H1 (cell line): ENCODE measurements around the gene HLA-DMB. TPM values are rescaled to one million over a fixed set of nuclear protein-coding genes. Genes with fewer than 3 reads are reported as not detected.
A peak's percentile ranks its signal among the peaks of the same experiment; 100 is the strongest.

Experiments used
- CTCF ChIA-PET: fragments of 300-600 bp; sonication (Branson Sonifier 250); formaldehyde crosslinking; loops from one replicate; lab custom pipeline; 2021; ENCODE audit not compliant: partially characterized antibody; lab: Charles Lee
- POLR2A ChIA-PET: fragments of 300-600 bp; sonication (Branson Sonifier 250); formaldehyde crosslinking; loops from one replicate; lab custom pipeline; 2021; ENCODE audit warnings: inconsistent platforms; ENCODE audit not compliant: partially characterized antibody; lab: Charles Lee
- DNase-seq, 2 experiments: peaks; one replicate each; pipeline versions ENCODE4 v3.0.0 to v3.0.0-alpha.2; 2010 to 2022; ENCODE audit warnings: low spot score in 2 of 2, low read depth in 1 of 2, mixed read lengths in 1 of 2
- FAIRE-seq: peaks from 2 replicates; lab custom pipeline; 2011; peaks lifted over from hg19 to GRCh38; lab: Jason Lieb, UNC
- H2AFZ ChIP-seq: 2 replicates; pipeline ENCODE4 v1.8.1; 2012; ENCODE audit warnings: low read length, inconsistent platforms
- H2AK5ac ChIP-seq: 2 replicates; pipeline ENCODE4 v1.6.1; 2013; ENCODE audit warnings: low read depth, low read length
- H2BK120ac ChIP-seq: replicated peaks from 2 replicates; pipeline ENCODE3; 2013; ENCODE audit warnings: low read depth, low read length, inconsistent platforms
- H2BK12ac ChIP-seq: 2 replicates; pipeline ENCODE4 v1.6.1; 2013; ENCODE audit warnings: low read depth, low read length
- H2BK15ac ChIP-seq: 2 replicates; pipeline ENCODE4 v1.6.1; 2013; ENCODE audit warnings: low read length
- H2BK20ac ChIP-seq: 2 replicates; pipeline ENCODE4 v1.6.1; 2013; ENCODE audit warnings: low read length
- H2BK5ac ChIP-seq: 2 replicates; pipeline ENCODE4 v1.6.1; 2013; ENCODE audit warnings: low read depth, low read length
- H3K14ac ChIP-seq: 2 replicates; pipeline ENCODE4 v1.6.1; 2013; ENCODE audit warnings: inconsistent platforms; ENCODE audit not compliant: insufficient read length
- H3K18ac ChIP-seq: 2 replicates; pipeline ENCODE4 v1.6.1; 2013; ENCODE audit warnings: low read length; ENCODE audit errors: extremely low read depth
- H3K23ac ChIP-seq: 2 replicates; pipeline ENCODE4 v1.6.1; 2013; ENCODE audit warnings: inconsistent platforms; ENCODE audit not compliant: insufficient read length
- H3K23me2 ChIP-seq: 2 replicates; pipeline ENCODE4 v1.6.1; 2013; ENCODE audit warnings: low read depth, low read length
- H3K27ac ChIP-seq: 2 replicates; pipeline ENCODE4 v1.6.1; 2011; ENCODE audit warnings: low read depth, low read length, inconsistent platforms
- H3K27me3 ChIP-seq, 4 experiments: replicated peaks in 1 of 4; 1 replicate in 1 of 4; 2 replicates in 3 of 4; pipeline versions ENCODE4 v1.6.1 to v1.8.1; 2011 to 2013; ENCODE audit warnings: low read length in 3 of 4, mild to moderate bottlenecking in 3 of 4, inconsistent platforms in 2 of 4, mixed read lengths in 2 of 4, moderate library complexity in 1 of 4; ENCODE audit not compliant: control insufficient read depth in 3 of 4, insufficient read depth in 3 of 4; ENCODE audit errors: extremely low read depth in 1 of 4
- H3K36me3 ChIP-seq, 4 experiments: 2 replicates each; pipeline versions ENCODE4 v1.6.1 to v1.8.1; 2011 to 2013; ENCODE audit warnings: mild to moderate bottlenecking in 4 of 4, low read length in 3 of 4, moderate library complexity in 2 of 4, control low read depth in 1 of 4, inconsistent platforms in 1 of 4; ENCODE audit not compliant: insufficient read depth in 4 of 4, control insufficient read depth in 2 of 4
- H3K4ac ChIP-seq: replicated peaks from 2 replicates; pipeline ENCODE3; 2013; ENCODE audit warnings: low read length, low read depth, mixed read lengths, inconsistent platforms; ENCODE audit not compliant: insufficient read length
- H3K4me1 ChIP-seq, 4 experiments: replicated peaks in 1 of 4; 1 replicate in 1 of 4; 2 replicates in 3 of 4; pipeline versions ENCODE4 v1.6.1 to v1.8.1; 2011 to 2013; ENCODE audit warnings: low read length in 3 of 4, inconsistent platforms in 2 of 4, mixed read lengths in 1 of 4; ENCODE audit not compliant: insufficient read depth in 4 of 4, control insufficient read depth in 3 of 4
- H3K4me2 ChIP-seq, 2 experiments: 2 replicates each; pipeline versions ENCODE4 v1.6.1 to v1.8.1; 2011 to 2013; ENCODE audit warnings: low read depth in 2 of 2, low read length in 2 of 2, control low read depth in 1 of 2, inconsistent platforms in 1 of 2, mild to moderate bottlenecking in 1 of 2; ENCODE audit not compliant: insufficient read depth in 1 of 2
- H3K4me3 ChIP-seq, 4 experiments: fragments of 200-600, 300-600 bp in 1 of 4; sonication (generic), shearing (Covaris generic), sonication (Bioruptor Twin) in 1 of 4; 2 replicates each; pipeline versions ENCODE4 v1.5.1 to v1.8.1; 2011 to 2016; ENCODE audit warnings: low read length in 4 of 4, low read depth in 3 of 4, control low read depth in 2 of 4, inconsistent platforms in 2 of 4, mild to moderate bottlenecking in 2 of 4, mixed read lengths in 1 of 4, moderate library complexity in 1 of 4; ENCODE audit not compliant: insufficient read depth in 2 of 4; ENCODE audit errors: extremely low read depth in 1 of 4
- H3K56ac ChIP-seq: replicated peaks from 2 replicates; pipeline ENCODE3; 2013; ENCODE audit warnings: low read depth, mild to moderate bottlenecking, mixed read lengths, low read length, inconsistent platforms; ENCODE audit not compliant: insufficient read length
- H3K79me1 ChIP-seq: 2 replicates; pipeline ENCODE4 v1.6.1; 2013; ENCODE audit warnings: low read depth, low read length, control low read depth
- H3K79me2 ChIP-seq, 2 experiments: 2 replicates each; pipeline versions ENCODE4 v1.6.1 to v1.8.1; 2012 to 2013; ENCODE audit warnings: low read length in 2 of 2, mild to moderate bottlenecking in 2 of 2, inconsistent platforms in 1 of 2; ENCODE audit not compliant: insufficient read depth in 2 of 2, control insufficient read depth in 1 of 2
- H3K9ac ChIP-seq, 4 experiments: replicated peaks in 1 of 4; 1 replicate in 1 of 4; 2 replicates in 3 of 4; pipeline versions ENCODE4 v1.6.1 to v1.8.1; 2011 to 2013; ENCODE audit warnings: low read depth in 3 of 4, low read length in 3 of 4, control low read depth in 2 of 4, mild to moderate bottlenecking in 2 of 4, moderate library complexity in 2 of 4, inconsistent platforms in 1 of 4; ENCODE audit errors: extremely low read depth in 1 of 4
- H3K9me3 ChIP-seq, 2 experiments: 2 replicates each; pipeline versions ENCODE4 v1.6.1 to v1.8.1; 2012 to 2013; ENCODE audit warnings: mild to moderate bottlenecking in 2 of 2, moderate library complexity in 2 of 2, control low read depth in 1 of 2, inconsistent platforms in 1 of 2, low read depth in 1 of 2, low read length in 1 of 2, mixed read lengths in 1 of 2; ENCODE audit not compliant: insufficient read depth in 2 of 2
- H4K20me1 ChIP-seq, 2 experiments: replicated peaks in 1 of 2; 2 replicates each; pipeline versions ENCODE3 to v1.8.1; 2011 to 2013; ENCODE audit warnings: inconsistent platforms in 2 of 2, low read length in 2 of 2, mild to moderate bottlenecking in 1 of 2; ENCODE audit not compliant: insufficient read depth in 2 of 2, control insufficient read depth in 1 of 2
- H4K5ac ChIP-seq: 2 replicates; pipeline ENCODE4 v1.6.1; 2013; ENCODE audit warnings: low read length, low read depth, mixed read lengths, inconsistent platforms; ENCODE audit not compliant: insufficient read length
- H4K8ac ChIP-seq: 2 replicates; pipeline ENCODE4 v1.8.0; 2013; ENCODE audit warnings: mild to moderate bottlenecking, moderate library complexity, low read length, inconsistent platforms; ENCODE audit not compliant: insufficient read depth; ENCODE audit errors: extremely low read depth
- H4K91ac ChIP-seq: replicated peaks from 2 replicates; pipeline ENCODE3; 2013; ENCODE audit warnings: low read length, mixed read lengths, inconsistent platforms; ENCODE audit not compliant: insufficient read length
- CBX5 ChIP-seq: fragments of 300-800, 300-1000 bp; sonication (generic); IDR thresholded peaks from 2 replicates; pipeline ENCODE4 v1.7.1; 2016; ENCODE audit warnings: antibody characterized with exemption, low read length, low read depth
- GTF2F1 ChIP-seq: IDR thresholded peaks from 2 replicates; pipeline ENCODE4 v1.6.1; 2012; ENCODE audit warnings: low read depth, low read length, improper control_type of control experiment, borderline replicate concordance
- KDM4A ChIP-seq: IDR thresholded peaks from one replicate; pipeline ENCODE4 v1.7.1; 2012; ENCODE audit warnings: low read depth, mild to moderate bottlenecking, moderate library complexity, low read length, inconsistent platforms; ENCODE audit not compliant: severe bottlenecking
- NRF1 ChIP-seq: IDR thresholded peaks from 2 replicates; pipeline ENCODE4 v1.6.1; 2011; ENCODE audit warnings: mild to moderate bottlenecking, low read depth, low read length, improper control_type of control experiment
- PHF8 ChIP-seq: fragments of 200-600 bp; sonication (generic); conservative IDR thresholded peaks from 2 replicates; pipeline ENCODE4 v1.7.1; 2012; ENCODE audit warnings: low read depth, mild to moderate bottlenecking, inconsistent platforms, low read length, moderate library complexity
- POLR2A ChIP-seq, 2 experiments: IDR thresholded peaks; 1 replicate in 1 of 2; 2 replicates in 1 of 2; pipeline ENCODE4 v1.6.1; 2011; ENCODE audit warnings: low read depth in 2 of 2, low read length in 2 of 2, mild to moderate bottlenecking in 2 of 2; ENCODE audit errors: control extremely low read depth in 1 of 2
- POU5F1 ChIP-seq: IDR thresholded peaks from 2 replicates; pipeline ENCODE4 v1.6.1; 2011; ENCODE audit warnings: low read depth, mild to moderate bottlenecking, low read length, moderate library complexity
- RBBP5 ChIP-seq: IDR thresholded peaks from 2 replicates; pipeline ENCODE4 v1.7.1; 2012; ENCODE audit warnings: low read depth, mild to moderate bottlenecking, inconsistent platforms, low read length, moderate library complexity, borderline replicate concordance
- SAP30 ChIP-seq: fragments of 300-600 bp; sonication (generic); IDR thresholded peaks from 2 replicates; pipeline ENCODE4 v1.7.1; 2012; ENCODE audit warnings: low read length, moderate library complexity, mild to moderate bottlenecking, inconsistent platforms; ENCODE audit not compliant: insufficient read depth, insufficient replicate concordance
- SIRT6 ChIP-seq: IDR thresholded peaks from one replicate; pipeline ENCODE4 v1.7.1; 2012; ENCODE audit warnings: low read length, inconsistent platforms
- TEAD4 ChIP-seq: IDR thresholded peaks from 2 replicates; pipeline ENCODE4 v1.6.1; 2012; ENCODE audit warnings: low read depth, low read length, inconsistent platforms, mixed read lengths
- WGBS, 2 experiments: shearing (Covaris generic) in 1 of 2; methylation state at CpG; one replicate each; pipeline versions ENCODE4 v1.1.6 to v1.1.7; 2013 to 2015; ENCODE audit warnings: low lambda C conversion rate in 2 of 2, mixed read lengths in 2 of 2, inconsistent platforms in 1 of 2, low coverage in 1 of 2, missing lambda C conversion rate in 1 of 2; ENCODE audit not compliant: insufficient replicate concordance in 2 of 2, insufficient coverage in 1 of 2, insufficient read length in 1 of 2; ENCODE audit errors: extremely low coverage in 1 of 2, missing lambda C conversion rate in 1 of 2; 5-methylcytosine and 5-hydroxymethylcytosine counted together
- polyA plus RNA-seq, 7 experiments: library from polyadenylated mRNA; depleted of rRNA in 3 of 7; stranded (reverse) in 5 of 7; unstranded in 2 of 7; fragments of >200 nt in 5 of 7; fragments of 200-250 nt in 2 of 7; gene quantifications; 1 replicate in 5 of 7; 2 replicates in 1 of 7; 4 replicates in 1 of 7; pipeline versions ENCODE4 v1.2.1 to v1.2.3, GENCODE V29; 2011 to 2013; ENCODE audit warnings: missing spikeins in 2 of 7, mixed read lengths in 2 of 7
- total RNA-seq: library from RNA; stranded (reverse); fragmentation: NEBNext Ultra II Directional; extraction: Animal tissue kit (Norgen Biotek cat#: 25700); gene quantifications from 2 replicates; pipeline ENCODE4 v1.2.1, GENCODE V29; 2021
- TF ChIP-seq, protein P1 (sequence below): IDR thresholded peaks from 2 replicates; pipeline ENCODE4 v1.6.1; 2012; ENCODE audit warnings: inconsistent platforms

Gene HLA-DMB
- total and polyA plus RNA-seq, 2 of the 8 experiments (the other 6 are each of a cell fraction or from before 2014, with no cell fraction given) = 2.7 to 4.7 TPM

DNA sequence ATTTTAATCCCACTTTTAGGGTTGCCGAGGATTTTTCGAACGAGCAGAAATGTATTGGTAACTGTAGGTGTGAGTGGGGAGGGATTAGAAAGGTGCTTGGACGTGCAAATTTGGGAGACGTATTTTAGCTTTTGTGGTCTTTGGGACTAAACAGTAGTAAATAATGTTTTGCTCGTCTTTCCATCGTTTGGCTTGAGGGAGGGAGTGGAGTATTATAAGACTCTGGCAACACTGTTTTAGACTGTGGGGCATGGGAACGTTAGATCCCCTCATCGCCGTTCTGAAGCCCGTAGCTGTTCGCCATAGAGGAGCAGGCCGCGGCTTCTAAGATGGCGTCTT is 30.4 kb upstream of the HLA-DMB start:
- Histone ChIP-seq H3K4me2 (peak overlapping the region; percentile 75 to 90), H3K27me3 (no peaks in the 10 kb centered on the region), H2AK5ac (peak overlapping the region; percentile 93; the same call in 1 of the 2 replicates), H3K4me3 (peak overlapping the region; percentile 90 to 99 (median 98)), H3K79me2 (peaks cover 38 to 79% of the 10 kb centered on the region in 2 experiments), H4K20me1 (peaks cover 35 to 38% of the 10 kb centered on the region in 2 experiments), H2BK12ac (peak overlapping the region; percentile 96; the same call in 1 of the 2 replicates), H4K8ac (peak overlapping the region; percentile 97; the same call in 1 of the 2 replicates), H3K14ac (peak overlapping the region; percentile 70), H4K91ac (peak overlapping the region; percentile 92), H3K4me1 (peaks cover 0 to 14% (median 7%) of the 10 kb centered on the region in 4 experiments; a peak in 5 of 7 replicates), H4K5ac (peak overlapping the region; percentile 96), H2BK15ac (no peak overlapping the region), H3K27ac (peak overlapping the region; percentile 99), H2BK120ac (peak overlapping the region; percentile 49), H2BK20ac (no peak overlapping the region), H3K23me2 (peaks cover 22% of the 10 kb centered on the region), H2BK5ac (peak overlapping the region; percentile 100), H3K23ac (no peak overlapping the region), H3K36me3 (peaks cover 20 to 42% (median 30%) of the 10 kb centered on the region in 4 experiments), H3K4ac (peak overlapping the region; percentile 99), H3K9ac (peak overlapping the region; percentile 92 to 100 (median 96)), H3K79me1 (peaks cover 3% of the 10 kb centered on the region), H3K56ac (peak overlapping the region; percentile 91), H2AFZ (no peak overlapping the region), H3K9me3 (no peaks in the 10 kb centered on the region; a peak in 2 of 4 replicates), H3K18ac (peak overlapping the region; percentile 97)
- POLR2A ChIA-PET = interaction anchor here (0.7 to 33.3 kb wide), 80 partner anchors 5 to 1307 kb away, joined by 3 to 1158 read pairs (median 5); partner anchors contain the start of genes ATF6B, B3GALT4, BRD2 and GPANK1
- CTCF ChIA-PET = interaction anchor here (0.7 to 14.6 kb wide), 10 partner anchors 12 to 1164 kb away, joined by 3 to 110 read pairs (median 4); partner anchors contain the start of genes B3GALT4, GPSM3, HLA-DMA and TAP2
- FAIRE-seq (no peak), DNase-seq (no peak)
- WGBS, 2 experiments = 2% methylated on average over 15 of the region's 15 CpGs; no CpG with 5 or more reads in 1 of the 2 experiments
- TF ChIP-seq CBX5 (no peak), SIRT6 (no peak), POU5F1 (no peak), KDM4A (peak; percentile 9), GTF2F1 (no peak), PHF8 (peak; percentile 62), NRF1 (no peak), POLR2A (IDR thresholded peaks at IDR 0.05; ENCODE audit: control extremely low read depth in 1 of 2, low read depth in 2 of 2, low read length in 2 of 2) (peak in 1 of 2 experiments; percentile 45; a peak in 1 of 3 replicates), RBBP5 (0 out of 2 replicates have a peak, but pooled peaks have one; percentile 20), SAP30 (peak; percentile 4), TEAD4 (no peak)
- TF ChIP-seq, protein P1, sequence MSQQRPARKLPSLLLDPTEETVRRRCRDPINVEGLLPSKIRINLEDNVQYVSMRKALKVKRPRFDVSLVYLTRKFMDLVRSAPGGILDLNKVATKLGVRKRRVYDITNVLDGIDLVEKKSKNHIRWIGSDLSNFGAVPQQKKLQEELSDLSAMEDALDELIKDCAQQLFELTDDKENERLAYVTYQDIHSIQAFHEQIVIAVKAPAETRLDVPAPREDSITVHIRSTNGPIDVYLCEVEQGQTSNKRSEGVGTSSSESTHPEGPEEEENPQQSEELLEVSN = no peak
